Measurements from ENCODE around the gene ITM2B.

GRCh38 chr13:48235341-48236135 is 2.5 kb downstream of the ITM2B start:
- TF ChIP-seq, protein P1, sequence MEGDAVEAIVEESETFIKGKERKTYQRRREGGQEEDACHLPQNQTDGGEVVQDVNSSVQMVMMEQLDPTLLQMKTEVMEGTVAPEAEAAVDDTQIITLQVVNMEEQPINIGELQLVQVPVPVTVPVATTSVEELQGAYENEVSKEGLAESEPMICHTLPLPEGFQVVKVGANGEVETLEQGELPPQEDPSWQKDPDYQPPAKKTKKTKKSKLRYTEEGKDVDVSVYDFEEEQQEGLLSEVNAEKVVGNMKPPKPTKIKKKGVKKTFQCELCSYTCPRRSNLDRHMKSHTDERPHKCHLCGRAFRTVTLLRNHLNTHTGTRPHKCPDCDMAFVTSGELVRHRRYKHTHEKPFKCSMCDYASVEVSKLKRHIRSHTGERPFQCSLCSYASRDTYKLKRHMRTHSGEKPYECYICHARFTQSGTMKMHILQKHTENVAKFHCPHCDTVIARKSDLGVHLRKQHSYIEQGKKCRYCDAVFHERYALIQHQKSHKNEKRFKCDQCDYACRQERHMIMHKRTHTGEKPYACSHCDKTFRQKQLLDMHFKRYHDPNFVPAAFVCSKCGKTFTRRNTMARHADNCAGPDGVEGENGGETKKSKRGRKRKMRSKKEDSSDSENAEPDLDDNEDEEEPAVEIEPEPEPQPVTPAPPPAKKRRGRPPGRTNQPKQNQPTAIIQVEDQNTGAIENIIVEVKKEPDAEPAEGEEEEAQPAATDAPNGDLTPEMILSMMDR (tag by site-specific recombination; IDR thresholded peaks at IDR 0.05), result no peak
- TF ChIP-seq ZNF23 (tag by site-specific recombination; IDR thresholded peaks at IDR 0.05; ENCODE audit: borderline replicate concordance), result no peak
- TF ChIP-seq, protein P2, sequence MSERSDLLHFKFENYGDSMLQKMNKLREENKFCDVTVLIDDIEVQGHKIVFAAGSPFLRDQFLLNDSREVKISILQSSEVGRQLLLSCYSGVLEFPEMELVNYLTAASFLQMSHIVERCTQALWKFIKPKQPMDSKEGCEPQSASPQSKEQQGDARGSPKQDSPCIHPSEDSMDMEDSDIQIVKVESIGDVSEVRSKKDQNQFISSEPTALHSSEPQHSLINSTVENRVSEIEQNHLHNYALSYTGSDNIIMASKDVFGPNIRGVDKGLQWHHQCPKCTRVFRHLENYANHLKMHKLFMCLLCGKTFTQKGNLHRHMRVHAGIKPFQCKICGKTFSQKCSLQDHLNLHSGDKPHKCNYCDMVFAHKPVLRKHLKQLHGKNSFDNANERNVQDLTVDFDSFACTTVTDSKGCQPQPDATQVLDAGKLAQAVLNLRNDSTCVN (tag by site-specific recombination; optimal IDR thresholded peaks at IDR 0.05), result no peak
- no peak for TF ChIP-seq YY1 (tag by site-specific recombination; IDR thresholded peaks at IDR 0.05)
- no peak for TF ChIP-seq ZNF623 (tag by site-specific recombination; IDR thresholded peaks at IDR 0.05)
- TF ChIP-seq SALL2 (tag by site-specific recombination; IDR thresholded peaks at IDR 0.05; ENCODE audit: borderline replicate concordance), result no peak
- no peak for TF ChIP-seq ZNF416 (tag by site-specific recombination; IDR thresholded peaks at IDR 0.05)
- TF ChIP-seq ZNF280D (tag by site-specific recombination; IDR thresholded peaks at IDR 0.05), result no peak
- TF ChIP-seq ZNF302 (tag by site-specific recombination; IDR thresholded peaks at IDR 0.05; ENCODE audit: low read depth), result no peak

All from HEK293 (cell line).